Prostate gland (tissue), 2 donors: ENCODE measurements around the gene MSMP. TPM values are rescaled to one million over a fixed set of nuclear protein-coding genes. Genes with fewer than 3 reads are reported as not detected.

Experiments used
- DNase-seq: peaks from one replicate; pipeline ENCODE4 v3.0.0-alpha.2; 2019; ENCODE audit warnings: low spot score
- H3K27ac ChIP-seq, 2 donors: fragments of 200-600 bp; sonication (generic); 2 replicates each; pipeline ENCODE4 v1.5.1; 2017 to 2019
- H3K27me3 ChIP-seq: fragments of 200-600 bp; sonication (generic); replicated peaks from 2 replicates; pipeline ENCODE4 v1.5.1; 2019; ENCODE audit not compliant: insufficient read depth
- H3K36me3 ChIP-seq, 2 donors: fragments of 200-600 bp; sonication (generic); 1 replicate in 1 of 2; 2 replicates in 1 of 2; pipeline versions ENCODE4 v1.5.1 to v1.8.1; 2017 to 2019
- H3K4me1 ChIP-seq: fragments of 200-600 bp; sonication (generic); replicated peaks from 2 replicates; pipeline ENCODE4 v1.5.1; 2019
- H3K4me3 ChIP-seq, 2 donors: fragments of 200-600 bp; sonication (generic); 2 replicates each; pipeline ENCODE4 v1.5.1; 2017 to 2019
- H3K9me3 ChIP-seq: fragments of 200-600 bp; sonication (generic); 2 replicates; pipeline ENCODE4 v1.5.1; 2017
- CTCF ChIP-seq, 4 experiments: fragments of 200-600 bp in 2 of 4; fragments of 450-650 bp in 2 of 4; sonication (generic) in 2 of 4; IDR thresholded peaks; 1 replicate in 3 of 4; 2 replicates in 1 of 4; pipeline ENCODE4 v1.5.1; 2016 to 2019; ENCODE audit warnings: antibody characterized with exemption in 4 of 4, mild to moderate bottlenecking in 2 of 4, moderate library complexity in 2 of 4
- POLR2A ChIP-seq: fragments of 450-650 bp; IDR thresholded peaks from one replicate; pipeline ENCODE4 v1.6.1; 2016; ENCODE audit warnings: antibody characterized with exemption, mild to moderate bottlenecking
- POLR2AphosphoS5 ChIP-seq: sonication (generic); formaldehyde crosslinking; IDR thresholded peaks from one replicate; pipeline ENCODE4 v1.6.1; 2017; ENCODE audit warnings: antibody characterized with exemption
- WGBS: methylation state at CpG from one replicate; pipeline ENCODE4 v1.1.5; 2018; 5-methylcytosine and 5-hydroxymethylcytosine counted together
- intact Hi-C: fragments of 100-400 bp; cut with DNase I; formaldehyde crosslinking; loops from one replicate; pipeline ENCODE4 v1.14.2; 2022
- total RNA-seq, 2 donors: library from RNA; depleted of rRNA; stranded (reverse); fragments of >200 nt; gene quantifications; one replicate each; pipeline ENCODE4 v1.1.0, GENCODE V29; 2016

Gene MSMP
- total RNA-seq, 2 donors from 2014 or later, result not detected

- H3K36me3 ChIP-seq, result peaks cover 0 to 24% of the 10 kb centered on the region in 2 donors
- no peaks in the 10 kb centered on the region for H3K9me3 ChIP-seq
- H3K4me3 ChIP-seq, result no peak overlapping the region
- intact Hi-C loops, result no loop called here
- TF ChIP-seq POLR2A (no peak), CTCF (IDR thresholded peaks at IDR 0.05) (no peak), POLR2AphosphoS5 (no peak)
- 63% methylated on average over 1 of the region's 1 CpG for WGBS
- H3K4me1 ChIP-seq, result peaks cover 21% of the 10 kb centered on the region
- DNase-seq, result no peak
- no peak overlapping the region for H3K27ac ChIP-seq
- no peaks in the 10 kb centered on the region for H3K27me3 ChIP-seq
Observed at GRCh38 chr9:35745569-35745968, 8.5 kb downstream of the MSMP start.

- DNase-seq, result no peak
- Histone ChIP-seq H3K9me3 (no peaks in the 10 kb centered on the region), H3K27ac (no peak overlapping the region), H3K27me3 (no peaks in the 10 kb centered on the region), H3K36me3 (peaks cover 0 to 30% of the 10 kb centered on the region in 2 donors), H3K4me1 (peaks cover 16% of the 10 kb centered on the region), H3K4me3 (no peak overlapping the region)
- no peak for TF ChIP-seq CTCF (IDR thresholded peaks at IDR 0.05)
- intact Hi-C loops, result no loop called here
- 88% methylated on average over 8 of the region's 8 CpGs for WGBS
Observed at GRCh38 chr9:35743880-35744518, 10.1 kb downstream of the MSMP start.

- H3K9me3 ChIP-seq, result no peaks in the 10 kb centered on the region
- intact Hi-C loops, result no loop called here
- TF ChIP-seq POLR2A (no peak), POLR2AphosphoS5 (no peak), CTCF (IDR thresholded peaks at IDR 0.05) (no peak)
- no peaks in the 10 kb centered on the region for H3K27me3 ChIP-seq
- WGBS, result 57% methylated on average over 2 of the region's 2 CpGs
- H3K4me3 ChIP-seq, result no peak overlapping the region
- H3K4me1 ChIP-seq, result peaks cover 16% of the 10 kb centered on the region
- no peak for DNase-seq
- H3K36me3 ChIP-seq, result peaks cover 4 to 30% of the 10 kb centered on the region in 2 donors
- no peak overlapping the region for H3K27ac ChIP-seq
Observed at GRCh38 chr9:35743452-35743851, 10.6 kb downstream of the MSMP start.

- 79% methylated on average over 7 of the region's 7 CpGs for WGBS
- DNase-seq, result no peak
Observed at GRCh38 chr9:35741740-35742139, 12.3 kb downstream of the MSMP start.

More at GRCh38 chr9:35741740-35742139, 12.3 kb downstream of the MSMP start:
- intact Hi-C loops, result no loop called here
- Histone ChIP-seq H3K4me1 (peaks cover 8% of the 10 kb centered on the region), H3K36me3 (peaks cover 13 to 37% of the 10 kb centered on the region in 2 donors), H3K27me3 (no peaks in the 10 kb centered on the region), H3K27ac (no peak overlapping the region), H3K4me3 (no peak overlapping the region), H3K9me3 (no peaks in the 10 kb centered on the region)
- TF ChIP-seq CTCF (IDR thresholded peaks at IDR 0.05), result no peak
